AG08396 (cell line): ENCODE data around the gene ADAMTS2.
A peak's percentile ranks its signal among the peaks of the same experiment; 100 is the strongest.

Experiments
- DNase-seq: peaks from one replicate; pipeline ENCODE4 v3.0.0; 2012; ENCODE audit warnings: low spot score, mixed read lengths

Gene ADAMTS2

DNA sequence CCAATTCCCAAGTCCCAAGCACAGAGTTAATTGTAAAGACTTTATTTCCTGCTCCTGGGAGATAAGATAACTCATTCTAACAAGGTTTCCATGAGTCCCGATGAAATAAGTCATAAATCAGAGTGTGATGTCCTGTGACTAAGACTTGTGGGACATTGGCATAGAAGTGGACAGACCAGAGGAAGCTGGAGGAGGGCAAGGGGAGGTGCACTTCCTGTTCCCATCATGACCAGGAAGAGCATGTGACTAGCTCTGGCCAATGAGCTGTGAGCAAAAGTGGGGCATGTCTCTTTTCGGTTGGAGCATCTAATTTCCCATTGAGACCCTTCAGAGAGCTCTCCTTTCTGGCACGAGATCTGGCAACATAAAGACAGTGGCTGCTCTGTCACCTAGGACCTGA, 184.7 kb downstream of the ADAMTS2 start:
- no peak for DNase-seq

DNA sequence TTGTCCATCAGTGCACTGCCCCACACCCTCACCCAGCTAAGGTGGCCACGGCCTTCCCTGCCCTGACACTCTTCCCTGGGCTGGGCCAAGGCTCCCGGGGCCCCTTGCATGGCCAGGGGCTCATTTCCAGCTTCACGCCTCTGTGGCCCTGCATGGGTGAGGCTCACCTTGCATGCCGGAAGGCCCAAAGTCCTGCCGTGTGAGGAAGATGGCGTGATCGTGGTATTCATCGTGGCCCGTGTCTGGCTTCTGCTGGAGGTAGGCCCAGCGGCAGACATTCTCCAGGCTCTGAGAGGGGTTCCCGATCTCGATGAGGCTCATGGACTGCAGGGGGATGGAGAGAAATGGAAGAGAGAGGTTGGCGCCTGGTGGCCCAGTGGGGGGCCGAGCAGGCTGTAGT, 186.7 kb downstream of the ADAMTS2 start:
- DNase-seq: no peak

DNA sequence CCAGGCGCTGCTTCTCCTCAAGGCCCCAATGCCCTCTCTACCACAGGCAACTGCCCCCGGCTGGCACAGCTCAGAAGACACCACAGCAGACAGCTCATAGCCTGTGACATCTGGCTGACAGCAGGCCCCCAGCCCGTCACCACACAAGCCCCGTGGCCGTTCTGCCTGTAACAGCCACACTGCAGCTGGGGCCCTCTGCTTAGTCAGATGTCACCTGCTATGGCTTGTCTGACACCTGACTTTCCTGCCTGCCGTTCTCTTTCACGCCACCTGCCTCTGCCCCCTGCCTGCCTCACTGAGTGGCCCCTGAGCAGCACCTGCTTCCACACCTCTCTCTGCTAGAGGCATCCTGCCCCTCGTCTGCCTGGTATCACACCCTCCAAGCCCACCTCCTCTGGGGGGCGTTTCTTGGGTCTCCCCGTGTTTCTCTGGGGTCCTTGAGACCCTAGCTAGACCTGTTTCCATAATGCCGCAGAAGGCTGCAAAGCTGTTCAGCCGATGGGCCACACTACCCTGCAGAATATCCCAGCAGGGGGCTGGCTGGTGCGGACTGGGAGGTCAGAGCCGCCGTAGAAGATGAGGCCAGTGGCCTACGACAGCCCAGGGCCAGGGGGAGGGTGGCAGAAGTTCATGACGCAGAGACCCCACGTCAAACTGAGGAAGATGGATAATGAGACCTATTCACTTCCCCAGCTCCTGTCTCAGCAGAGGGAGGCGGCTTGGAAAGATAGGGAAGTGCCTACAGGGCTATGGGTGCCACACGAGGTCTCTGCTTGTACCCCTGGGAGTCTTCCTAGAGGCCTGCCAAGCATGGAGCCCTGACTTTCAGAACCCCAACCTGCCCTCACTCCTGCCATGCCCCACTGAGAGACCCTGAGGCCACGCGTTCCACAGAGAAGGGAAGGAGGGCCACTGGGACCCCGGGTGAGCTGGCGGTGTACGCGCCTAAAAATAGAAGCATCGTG, 190.0 kb downstream of the ADAMTS2 start:
- DNase-seq: no peak

DNA sequence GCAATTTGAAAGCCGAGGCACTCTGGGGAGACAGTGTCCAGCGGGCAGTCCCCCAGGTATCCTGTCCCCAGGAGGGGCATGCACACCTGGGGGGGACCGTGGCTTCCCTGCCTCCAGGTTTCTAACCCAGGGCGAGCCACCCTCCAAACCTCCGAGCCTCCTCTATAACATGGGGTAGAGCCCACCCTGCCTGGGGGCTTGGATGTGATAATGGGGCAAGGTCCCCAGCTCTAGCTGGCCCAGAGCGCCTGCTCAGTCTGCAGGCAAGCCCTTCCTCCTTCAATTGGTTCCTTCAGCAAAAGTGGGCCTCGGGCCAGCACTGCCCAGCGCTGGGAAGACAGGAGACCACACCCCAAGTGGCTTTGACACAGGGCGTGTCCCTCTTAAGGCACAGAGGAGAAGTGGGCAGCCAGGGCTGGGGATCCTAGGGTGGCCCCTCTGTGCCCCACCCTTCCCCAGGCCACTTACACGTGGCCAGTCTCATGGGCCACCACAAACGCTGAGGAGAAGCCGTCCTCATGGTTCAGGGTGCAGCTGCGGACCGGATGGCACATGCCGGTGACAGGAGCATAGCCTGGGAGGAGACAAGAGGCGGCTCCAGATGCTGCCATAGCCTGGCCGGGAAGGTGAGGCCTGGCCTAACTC, 190.8 kb downstream of the ADAMTS2 start:
- DNase-seq: no peak

DNA sequence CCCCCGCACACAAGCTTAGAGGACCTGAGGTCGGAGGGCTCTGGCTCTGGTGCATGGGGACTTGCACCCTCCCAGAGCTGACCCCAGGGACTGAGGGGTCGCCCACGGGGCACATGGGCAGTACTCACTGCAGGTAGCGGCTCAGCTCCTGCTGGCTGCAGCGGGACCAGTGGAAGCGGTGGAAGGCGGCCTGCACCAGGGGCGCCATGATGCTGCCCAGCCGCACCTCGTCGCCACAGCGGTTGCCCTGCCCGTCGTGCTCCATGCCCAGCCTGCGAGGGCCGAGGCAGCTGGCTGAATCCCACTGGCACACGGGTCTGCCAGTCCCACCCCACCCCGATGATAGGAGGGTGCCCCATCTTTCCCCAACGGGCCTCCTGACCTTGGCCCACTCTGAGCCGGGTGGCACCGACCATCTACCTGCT, 191.3 kb downstream of the ADAMTS2 start:
- DNase-seq: no peak

DNA sequence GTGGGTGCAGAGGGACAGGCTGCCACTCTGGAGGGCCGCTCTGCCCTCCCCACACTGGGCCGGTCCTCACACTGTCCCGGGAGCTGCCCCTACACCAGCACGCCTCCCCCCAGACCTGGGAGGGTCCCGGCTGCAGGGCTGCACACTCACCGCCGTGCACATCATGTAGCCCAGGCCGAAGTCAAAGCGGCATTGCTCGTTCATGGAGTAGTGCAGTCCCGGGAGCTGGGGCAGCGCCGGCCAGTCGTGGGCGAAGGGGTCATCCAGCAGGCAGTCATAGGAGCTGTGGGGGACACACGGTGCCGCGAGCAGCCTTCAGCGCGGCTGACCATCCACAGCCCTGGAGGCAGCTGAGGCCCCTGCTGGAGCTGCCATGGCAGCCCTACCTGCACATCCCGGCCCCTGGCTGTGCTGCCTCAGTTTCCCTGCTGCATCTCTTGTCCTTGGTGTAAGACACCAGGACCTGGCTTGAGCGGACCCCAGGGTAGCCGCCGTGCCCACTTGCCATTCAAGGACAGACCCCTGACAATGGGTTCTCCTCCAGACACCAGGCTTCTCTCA, 191.8 kb downstream of the ADAMTS2 start:
- no peak for DNase-seq

DNA sequence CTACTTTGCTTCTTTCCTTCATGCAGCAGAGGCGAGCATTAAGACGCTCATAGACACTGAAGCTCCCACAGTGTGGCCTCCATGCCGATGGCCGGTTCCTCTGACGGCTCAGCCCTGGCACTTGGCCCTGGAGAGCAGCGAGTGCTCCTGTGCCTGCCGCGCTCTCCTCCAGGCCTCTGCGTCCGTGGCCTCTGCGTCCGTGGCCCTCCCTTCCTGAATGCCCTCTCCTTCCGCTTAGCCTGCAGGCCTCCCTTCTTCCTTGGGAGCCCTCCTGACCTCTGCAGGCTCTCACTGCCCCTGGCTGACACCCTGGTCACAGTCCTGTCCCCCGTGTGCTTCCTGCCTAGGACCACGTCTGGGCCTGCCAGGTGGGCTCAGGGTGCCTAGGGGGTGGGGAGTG, 192.3 kb downstream of the ADAMTS2 start:
- no peak for DNase-seq

DNA sequence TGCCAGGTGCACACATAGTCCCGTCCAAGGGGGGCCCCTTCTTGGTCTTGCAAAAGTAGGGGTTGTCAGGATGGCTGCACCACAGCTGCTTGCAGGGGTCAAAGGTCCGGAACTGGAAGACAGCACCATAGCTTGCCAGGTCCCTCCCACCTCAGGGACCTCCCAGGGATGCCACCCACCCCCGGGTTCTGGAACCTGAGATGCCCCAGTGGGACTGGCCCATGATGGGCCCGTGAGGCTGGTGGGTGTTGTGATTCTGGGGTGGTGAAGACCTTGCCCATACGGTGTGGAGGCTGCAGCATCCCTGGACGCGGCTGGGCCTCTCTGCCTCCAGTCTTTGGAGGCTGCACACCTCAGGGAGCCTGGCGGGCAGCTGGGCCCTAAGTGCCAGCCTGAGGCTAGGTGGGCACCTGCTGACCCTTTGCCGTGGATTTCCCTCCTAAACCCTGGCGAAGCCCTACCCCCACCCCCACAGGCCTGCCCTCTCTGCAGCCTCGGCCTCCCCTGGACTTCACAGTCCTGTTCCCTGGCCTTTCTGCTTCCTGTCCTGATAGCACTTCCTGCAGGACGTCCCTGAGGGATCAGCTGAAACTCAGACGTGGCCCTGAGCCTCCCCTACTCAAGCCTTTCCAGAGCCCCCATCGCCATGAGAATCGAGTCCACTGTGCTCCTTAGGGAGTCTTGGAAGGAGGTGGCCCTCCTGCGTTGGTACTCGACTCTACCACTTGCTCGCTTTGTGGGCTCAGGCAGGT, 192.9 kb downstream of the ADAMTS2 start:
- no peak for DNase-seq

DNA sequence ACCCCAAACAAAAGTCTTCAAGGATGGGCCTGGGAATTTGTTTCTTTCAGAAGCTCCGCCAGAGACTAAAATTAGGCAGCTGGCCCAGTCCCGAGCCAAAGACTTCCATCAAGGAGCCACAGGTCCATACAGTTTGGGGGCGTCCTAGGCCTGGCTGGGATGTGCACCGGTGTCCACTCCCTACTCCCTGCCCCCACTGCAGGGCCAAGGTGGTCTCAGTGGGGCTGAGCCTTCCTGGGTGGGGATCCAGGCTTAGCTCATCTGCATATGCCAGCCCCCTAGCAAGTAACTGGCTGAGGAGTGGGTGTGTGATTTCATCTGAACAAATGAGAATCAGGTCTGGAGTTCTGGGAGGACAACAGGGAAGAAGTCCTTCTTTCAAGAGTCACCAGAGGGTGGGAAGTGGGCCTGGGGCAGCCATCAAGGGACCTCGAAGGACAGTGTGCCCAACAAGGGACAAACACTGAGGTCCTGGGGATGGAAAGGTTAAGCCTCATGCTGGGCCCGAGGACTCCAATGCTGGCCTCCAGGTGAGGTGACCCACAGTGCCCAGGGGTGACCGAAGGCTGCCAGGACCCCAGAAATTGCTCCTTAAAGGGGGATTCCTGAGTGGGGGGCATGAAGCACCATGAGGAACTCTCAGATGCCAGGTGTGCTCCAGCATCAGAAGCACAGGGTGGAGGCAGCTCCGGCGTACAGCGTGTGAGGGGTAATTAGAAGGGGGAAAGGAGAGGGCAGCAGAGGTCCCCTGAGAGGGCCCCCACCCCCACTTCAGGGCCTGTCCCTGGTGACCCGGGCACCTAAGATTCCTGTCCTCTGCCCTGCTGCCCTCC, 193.8 kb downstream of the ADAMTS2 start:
- DNase-seq: no peak

DNA sequence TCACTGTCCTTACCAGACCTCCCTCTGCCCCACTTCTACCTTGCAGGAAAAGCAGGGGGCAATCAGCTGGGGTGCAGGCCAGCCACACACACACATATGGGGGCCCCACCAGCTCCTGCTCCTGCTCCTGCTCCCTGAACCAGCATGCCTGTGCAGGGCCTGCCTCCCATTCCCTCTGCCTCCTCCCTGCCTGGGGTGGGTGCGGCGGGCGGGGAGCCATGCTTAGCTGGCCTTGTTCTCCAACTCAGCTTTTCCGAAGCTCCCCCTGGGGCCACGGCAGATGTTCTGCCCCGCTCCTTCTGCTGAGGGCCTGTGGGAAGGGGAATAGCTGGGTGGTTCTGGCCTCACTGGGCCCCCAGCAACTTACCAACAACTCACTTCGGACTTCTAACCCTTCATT, 195.2 kb downstream of the ADAMTS2 start:
- no peak for DNase-seq

DNA sequence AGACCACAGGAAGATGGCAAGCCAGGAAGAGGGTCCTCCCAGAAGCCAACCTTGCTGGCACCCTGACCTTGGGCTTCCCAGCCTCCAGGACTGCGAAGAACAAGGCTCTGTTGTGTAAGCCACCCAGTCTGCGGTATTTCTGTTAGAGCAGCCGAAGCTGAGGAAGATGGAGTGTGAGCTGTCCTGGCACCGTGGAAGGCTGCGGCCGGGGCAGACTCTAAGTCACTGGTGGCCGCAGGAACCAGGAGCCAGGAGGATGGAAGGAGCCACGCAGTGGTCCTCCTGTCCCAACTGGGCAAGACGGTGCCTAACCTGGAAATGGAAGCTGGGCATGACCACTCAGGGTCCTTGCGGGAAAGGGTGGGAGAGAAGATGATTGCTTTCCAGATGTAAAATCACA, 196.0 kb downstream of the ADAMTS2 start:
- DNase-seq: no peak

DNA sequence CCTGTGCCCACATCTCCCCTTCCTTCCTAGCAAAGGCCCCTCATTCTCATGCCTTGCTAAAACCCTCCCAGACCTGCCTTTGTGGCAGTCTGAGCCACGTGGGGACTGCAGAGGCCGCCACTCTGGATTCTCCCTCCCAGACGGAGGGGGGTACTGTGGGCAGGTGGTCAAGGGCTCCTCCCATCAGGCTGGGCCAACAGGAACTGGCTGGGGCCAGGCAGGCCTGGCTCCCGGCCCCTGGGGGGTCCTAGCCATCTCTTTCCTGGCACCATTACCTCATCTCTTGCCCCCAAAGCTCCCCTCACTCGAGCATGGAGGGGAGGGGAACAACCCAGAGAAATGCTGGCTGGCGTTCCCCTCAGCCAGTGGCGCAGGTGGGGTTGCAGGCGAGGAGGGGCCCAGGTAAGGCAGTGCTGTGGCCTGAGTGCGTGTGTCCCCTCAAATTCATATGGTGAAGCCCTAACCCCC, 196.5 kb downstream of the ADAMTS2 start:
- DNase-seq: no peak

DNA sequence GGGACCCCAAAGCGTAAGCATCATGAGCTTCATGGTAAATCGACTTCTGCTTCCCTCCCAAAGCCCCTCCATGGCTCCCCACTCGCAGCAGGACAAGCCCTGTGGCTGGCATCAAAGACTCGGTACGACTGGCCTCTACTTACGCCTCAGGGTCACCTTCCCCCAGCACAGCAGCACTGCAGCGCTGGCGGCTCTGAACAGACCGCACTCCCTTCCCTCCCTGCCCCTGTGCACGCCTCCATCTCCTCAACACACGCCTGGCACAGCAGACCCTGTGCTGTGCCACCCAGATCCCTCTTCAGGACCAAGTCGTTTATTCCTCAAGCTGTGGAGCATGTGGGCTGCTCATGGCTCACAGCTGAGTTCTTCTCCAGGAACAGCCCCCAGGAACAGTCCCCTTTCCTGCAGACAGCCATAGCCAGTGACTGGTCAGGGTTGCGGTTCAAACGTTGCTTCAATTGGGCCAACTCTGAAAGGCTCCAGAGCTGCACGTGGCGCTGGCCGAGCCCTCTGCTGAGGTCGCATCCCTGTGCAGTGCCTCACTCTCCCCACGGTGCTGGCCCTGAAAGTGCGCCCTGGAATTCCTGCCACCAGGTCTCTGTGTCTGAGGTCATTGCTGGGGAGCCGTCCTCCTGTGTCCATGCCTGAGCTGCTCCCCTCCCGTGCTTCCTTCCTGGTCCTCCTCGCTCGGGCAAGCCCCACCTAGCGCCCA, 197.1 kb downstream of the ADAMTS2 start:
- no peak for DNase-seq

DNA sequence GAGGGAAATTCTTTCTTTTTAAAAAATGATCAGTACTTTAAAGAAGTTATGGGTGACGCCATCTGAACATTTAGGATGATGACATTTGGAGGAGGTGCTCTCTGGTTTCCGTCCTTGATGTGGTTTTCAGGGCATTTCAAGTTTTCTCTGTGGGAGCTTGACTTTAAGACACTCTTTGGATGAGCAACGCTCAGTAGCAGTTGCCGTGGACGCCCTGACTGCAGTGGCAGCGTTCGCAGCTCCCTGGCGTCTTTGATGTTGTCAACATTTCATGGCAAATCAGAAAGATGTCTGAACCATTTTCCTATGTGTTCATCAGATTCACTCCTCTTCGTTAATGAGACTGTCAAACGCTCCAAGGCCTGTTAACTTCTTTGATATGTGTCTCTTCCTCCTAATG, 199.0 kb downstream of the ADAMTS2 start:
- DNase-seq: no peak

DNA sequence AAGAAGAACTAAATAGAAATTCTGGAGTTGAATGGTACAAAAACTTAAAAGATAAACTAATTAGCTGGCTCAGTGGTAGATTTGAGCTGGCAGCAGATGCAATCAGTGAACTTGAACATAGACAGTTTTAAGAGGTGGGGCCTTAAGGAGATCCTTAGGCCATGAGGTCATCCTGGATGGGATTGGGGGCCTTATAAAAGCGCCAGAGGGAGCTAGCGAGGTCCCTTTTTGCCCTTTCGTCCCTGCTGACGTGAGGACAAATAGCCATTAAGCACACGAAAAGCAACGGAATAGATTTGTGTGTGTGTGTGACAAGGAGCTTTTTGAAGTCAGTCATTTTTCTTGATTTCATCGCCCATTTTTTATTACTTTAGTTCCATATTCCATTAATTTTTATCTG, 201.8 kb downstream of the ADAMTS2 start:
- peak; percentile 46 for DNase-seq

DNA sequence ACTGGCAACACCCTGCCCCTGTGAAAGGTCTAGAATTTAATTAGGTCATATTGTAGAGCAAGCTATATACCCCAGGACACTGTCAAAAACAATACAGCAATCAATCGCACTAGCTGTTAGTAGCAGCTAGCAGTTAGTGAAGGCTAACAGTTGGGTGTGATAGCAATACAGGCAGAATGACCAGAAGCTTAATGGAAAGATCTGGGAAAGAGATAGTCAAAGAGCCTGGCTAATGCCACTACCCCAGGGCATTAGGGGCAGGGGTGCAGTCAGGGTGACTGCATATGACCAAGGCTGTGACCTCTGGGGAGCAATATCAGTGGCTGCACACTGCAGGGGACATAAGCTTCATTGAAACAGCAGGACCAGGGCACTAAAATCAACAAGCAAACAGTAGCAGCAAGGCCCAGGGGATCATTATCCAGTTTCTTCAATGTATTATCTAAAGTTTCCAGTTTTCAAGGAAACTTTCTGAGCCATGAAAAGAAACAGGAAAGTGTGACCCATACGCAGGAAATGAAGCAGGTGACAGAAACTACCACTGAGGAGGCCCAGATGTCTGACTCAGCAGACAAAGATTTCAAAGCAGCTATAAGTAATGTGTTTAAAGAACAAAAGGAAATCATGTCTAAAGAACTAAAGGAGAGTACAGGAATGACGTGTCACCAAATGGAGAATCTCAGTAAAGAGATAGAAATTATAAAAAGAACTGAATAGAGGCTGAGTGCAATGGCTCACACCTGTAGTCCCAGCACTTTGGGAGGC, 202.6 kb downstream of the ADAMTS2 start:
- peak; percentile 57 for DNase-seq

DNA sequence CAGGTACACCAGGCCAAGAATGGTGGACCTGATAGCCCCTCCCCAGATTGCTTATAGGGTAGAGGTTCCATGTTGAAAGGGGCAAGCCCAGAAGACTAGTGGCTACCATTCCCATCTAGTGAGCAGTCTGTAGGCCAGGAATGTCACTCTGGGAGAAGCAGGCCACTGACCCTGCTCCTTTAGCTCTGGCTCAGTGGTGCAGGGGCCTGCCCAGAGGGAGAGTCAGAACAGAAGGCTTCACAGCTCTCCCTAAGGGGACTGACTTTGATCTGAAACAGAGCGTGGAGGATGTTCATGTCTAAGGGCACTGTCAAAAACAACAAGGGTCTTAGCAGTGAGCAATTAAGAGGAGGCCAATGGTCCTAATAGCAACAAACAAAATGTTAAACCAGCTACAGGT, 203.4 kb downstream of the ADAMTS2 start:
- DNase-seq: no peak

DNA sequence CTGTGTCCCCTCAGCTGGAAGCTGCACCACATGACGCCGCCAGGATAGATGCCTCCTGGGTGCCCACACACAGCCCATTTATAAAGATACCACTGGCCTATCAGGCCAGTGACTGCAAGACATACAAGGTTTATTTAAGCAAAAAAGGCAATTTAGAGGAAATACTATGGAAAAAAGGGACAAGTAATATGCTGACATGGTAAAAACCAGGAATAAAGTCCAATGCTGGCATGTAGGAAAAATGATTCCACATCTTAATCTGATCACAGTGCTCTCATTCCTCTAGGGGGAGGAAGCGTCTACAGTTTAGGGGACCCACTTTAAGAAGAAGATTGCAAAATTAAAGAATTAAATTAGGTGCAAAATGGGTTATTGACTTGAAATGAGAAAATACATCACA, 205.0 kb downstream of the ADAMTS2 start:
- no peak for DNase-seq

DNA sequence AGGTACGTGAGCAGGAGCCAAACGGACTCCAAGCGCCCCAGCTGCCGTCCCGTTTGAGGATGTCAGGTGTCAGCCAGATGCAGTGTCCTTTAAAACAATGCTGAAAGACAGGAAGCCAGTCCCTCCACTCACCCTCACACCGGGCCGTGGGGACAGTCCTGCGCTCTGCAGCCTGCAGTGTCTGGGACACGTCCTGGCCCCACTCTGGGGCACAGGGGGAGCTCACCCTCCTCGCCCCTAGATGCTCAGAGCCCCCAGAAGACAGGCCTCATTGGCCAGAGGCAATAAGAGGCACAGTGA, 205.4 kb downstream of the ADAMTS2 start:
- no peak for DNase-seq
